HS-5 (cell line): ENCODE measurements around the gene SEC31A.
"Not testable (repeated sequence)": the region's sequence is repeated elsewhere in the genome, so short reads cannot be mapped to it uniquely, and the experiment has no call there.

ENCODE experiments used
- DNase-seq: peaks from one replicate; pipeline ENCODE4 v3.0.0-alpha.2; 2012; ENCODE audit warnings: low read depth

The SEC31A gene

GRCh38 chr4:82892467-82892802, 1.5 kb upstream of the SEC31A start:
- DNase-seq: no peak

GRCh38 chr4:82891707-82892466, 934 bp upstream of the SEC31A start:
- DNase-seq: no peak

GRCh38 chr4:82890528-82890900, 439 bp downstream of the SEC31A start:
- no peak for DNase-seq

GRCh38 chr4:82889287-82889686, 1.7 kb downstream of the SEC31A start:
- no peak for DNase-seq

GRCh38 chr4:82886147-82886942, 4.6 kb downstream of the SEC31A start:
- no peak for DNase-seq

- DNase-seq: no peak
These were observed 5.5 kb downstream of the SEC31A start for GRCh38 chr4:82885410-82885809.

GRCh38 chr4:82868572-82868971, 22.4 kb downstream of the SEC31A start:
- no peak for DNase-seq

- no peak for DNase-seq
These were observed 24.1 kb downstream of the SEC31A start for GRCh38 chr4:82866706-82867385.

GRCh38 chr4:82866033-82866432, 24.9 kb downstream of the SEC31A start:
- not testable (repeated sequence) for DNase-seq

- DNase-seq: peak; percentile 76
These were observed 25.4 kb downstream of the SEC31A start for GRCh38 chr4:82865592-82865991.

GRCh38 chr4:82864336-82864979, 26.5 kb downstream of the SEC31A start:
- no peak for DNase-seq

- DNase-seq: no peak
These were observed 29.4 kb downstream of the SEC31A start for GRCh38 chr4:82861529-82861928.

GRCh38 chr4:82860487-82860886, 30.5 kb downstream of the SEC31A start:
- not testable (repeated sequence) for DNase-seq

GRCh38 chr4:82852751-82853285, 38.1 kb downstream of the SEC31A start:
- DNase-seq: no peak

GRCh38 chr4:82851885-82852750, 38.8 kb downstream of the SEC31A start:
- DNase-seq: peak; percentile 13

- DNase-seq: no peak
These were observed 39.6 kb downstream of the SEC31A start for GRCh38 chr4:82851318-82851717.

GRCh38 chr4:82850684-82851083, 40.3 kb downstream of the SEC31A start:
- no peak for DNase-seq

- DNase-seq: no peak
These were observed 42.2 kb downstream of the SEC31A start for GRCh38 chr4:82848706-82849105.

- DNase-seq: no peak
These were observed 48.4 kb downstream of the SEC31A start for GRCh38 chr4:82842593-82842992.

- DNase-seq: no peak
These were observed 51.3 kb downstream of the SEC31A start for GRCh38 chr4:82839624-82840023.

GRCh38 chr4:82833696-82834313, 57.1 kb downstream of the SEC31A start:
- peak; percentile 78 for DNase-seq
